ENCODE measurements around the gene HOXB6.

Gene HOXB6

GRCh38 chr17:48579471-48579759, 25.4 kb downstream of the HOXB6 start:
- no peak for DNase-seq (ENCODE audit: low read depth, low spot score)

GRCh38 chr17:48578616-48579470, 25.9 kb downstream of the HOXB6 start:
- no peak for DNase-seq (ENCODE audit: low read depth, low spot score)

GRCh38 chr17:48577946-48578615, 26.7 kb downstream of the HOXB6 start, which contains the start of gene HOXB4:
Gene HOXB4 (minus strand): TSS chr17:48578350. CDS start chr17:48578319, 31 bp downstream.
- DNase-seq (ENCODE audit: low read depth, low spot score), result no peak

- DNase-seq (ENCODE audit: low read depth, low spot score), result no peak
These were observed 27.3 kb downstream of the HOXB6 start for GRCh38 chr17:48577330-48577945.

GRCh38 chr17:48576479-48577309, 28.1 kb downstream of the HOXB6 start:
- DNase-seq (ENCODE audit: low read depth, low spot score), result no peak

- DNase-seq (ENCODE audit: low read depth, low spot score), result no peak
These were observed 28.9 kb downstream of the HOXB6 start for GRCh38 chr17:48575673-48576478.

GRCh38 chr17:48575066-48575582, 29.7 kb downstream of the HOXB6 start:
- no peak for DNase-seq (ENCODE audit: low read depth, low spot score)

- no peak for DNase-seq (ENCODE audit: low read depth, low spot score)
These were observed 30.2 kb downstream of the HOXB6 start for GRCh38 chr17:48574505-48575065.

- no peak for DNase-seq (ENCODE audit: low read depth, low spot score)
These were observed 32.9 kb downstream of the HOXB6 start for GRCh38 chr17:48571826-48572417.

GRCh38 chr17:48571024-48571818, 33.6 kb downstream of the HOXB6 start:
- DNase-seq (ENCODE audit: low read depth, low spot score), result no peak

- DNase-seq (ENCODE audit: low read depth, low spot score), result no peak
These were observed 34.3 kb downstream of the HOXB6 start for GRCh38 chr17:48570325-48571023.

GRCh38 chr17:48569674-48570324, 35.0 kb downstream of the HOXB6 start:
- DNase-seq (ENCODE audit: low read depth, low spot score), result no peak

- no peak for DNase-seq (ENCODE audit: low read depth, low spot score)
These were observed 35.6 kb downstream of the HOXB6 start for GRCh38 chr17:48569240-48569582.

- no peak for DNase-seq (ENCODE audit: low read depth, low spot score)
These were observed 36.1 kb downstream of the HOXB6 start for GRCh38 chr17:48568499-48569239.

- DNase-seq (ENCODE audit: low read depth, low spot score), result no peak
These were observed 37.0 kb downstream of the HOXB6 start for GRCh38 chr17:48567646-48568354.

GRCh38 chr17:48567209-48567608, 37.6 kb downstream of the HOXB6 start:
- no peak for DNase-seq (ENCODE audit: low read depth, low spot score)

GRCh38 chr17:48566717-48567116, 38.1 kb downstream of the HOXB6 start:
- DNase-seq (ENCODE audit: low read depth, low spot score), result no peak
